ENCODE data around the gene FZR1. TPM values are rescaled to one million over a fixed set of nuclear protein-coding genes. Genes with fewer than 3 reads are reported as not detected.
"Not testable (repeated sequence)": the region's sequence is repeated elsewhere in the genome, so short reads cannot be mapped to it uniquely, and the experiment has no call there.

The FZR1 gene
- total RNA-seq, 1 donor from 2014 or later = 28.1 TPM

- DNase-seq (ENCODE audit: low spot score) = no peak
Observed at GRCh38 chr19:3528539-3529211, 22.6 kb downstream of the FZR1 start.

DNA sequence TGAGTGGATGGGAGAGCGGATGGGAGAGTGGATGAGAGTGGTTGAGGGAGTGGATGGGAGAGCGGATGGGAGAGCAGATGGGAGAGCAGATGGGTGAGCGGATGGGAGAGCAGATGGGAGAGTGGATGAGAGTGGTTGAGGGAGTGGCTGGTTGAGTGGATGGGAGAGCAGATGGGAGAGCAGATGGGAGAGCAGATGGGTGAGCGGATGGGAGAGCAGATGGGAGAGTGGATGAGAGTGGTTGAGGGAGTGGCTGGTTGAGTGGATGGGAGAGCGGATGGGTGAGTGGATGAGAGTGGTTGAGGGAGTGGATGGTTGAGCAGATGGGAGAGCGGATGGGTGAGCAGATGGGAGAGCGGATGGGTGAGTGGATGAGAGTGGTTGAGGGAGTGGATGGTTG, 23.2 kb downstream of the FZR1 start:
- DNase-seq (ENCODE audit: low spot score) = not testable (repeated sequence)

DNA sequence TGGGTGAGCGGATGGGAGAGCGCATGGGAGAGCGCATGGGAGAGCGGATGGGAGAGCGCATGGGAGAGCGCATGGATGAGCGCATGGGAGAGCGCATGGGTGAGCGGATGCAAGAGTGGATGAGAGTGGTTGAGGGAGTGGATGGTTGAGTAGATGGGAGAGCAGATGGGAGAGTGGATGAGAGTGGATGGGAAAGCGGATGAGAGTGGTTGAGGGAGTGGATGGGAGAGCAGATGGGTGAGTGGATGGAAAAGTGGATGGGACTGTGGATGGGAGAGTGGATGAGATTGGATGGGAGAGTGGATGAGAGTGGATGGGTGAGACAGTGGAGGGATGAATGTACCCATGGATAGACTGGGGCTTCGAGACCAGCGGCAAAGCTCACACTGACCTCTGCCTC, 24.3 kb downstream of the FZR1 start:
- no peak for DNase-seq (ENCODE audit: low spot score)

DNA sequence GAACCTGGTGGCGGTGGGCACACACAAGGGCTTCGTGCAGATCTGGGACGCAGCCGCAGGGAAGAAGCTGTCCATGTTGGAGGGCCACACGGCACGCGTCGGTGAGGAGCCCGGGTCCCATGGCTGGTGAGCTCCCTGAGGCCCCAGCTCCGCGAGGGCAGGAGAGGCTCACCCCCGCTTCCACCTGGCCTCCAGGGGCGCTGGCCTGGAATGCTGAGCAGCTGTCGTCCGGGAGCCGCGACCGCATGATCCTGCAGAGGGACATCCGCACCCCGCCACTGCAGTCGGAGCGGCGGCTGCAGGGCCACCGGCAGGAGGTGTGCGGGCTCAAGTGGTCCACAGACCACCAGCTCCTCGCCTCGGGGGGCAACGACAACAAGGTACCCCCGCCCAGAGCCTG, 25.6 kb downstream of the FZR1 start:
- DNase-seq (ENCODE audit: low spot score) = no peak

GRCh38 chr19:3532154-3532786, 26.2 kb downstream of the FZR1 start:
- DNase-seq (ENCODE audit: low spot score) = no peak

- no peak for DNase-seq (ENCODE audit: low spot score)
Observed at GRCh38 chr19:3533033-3533432, 26.9 kb downstream of the FZR1 start.

DNA sequence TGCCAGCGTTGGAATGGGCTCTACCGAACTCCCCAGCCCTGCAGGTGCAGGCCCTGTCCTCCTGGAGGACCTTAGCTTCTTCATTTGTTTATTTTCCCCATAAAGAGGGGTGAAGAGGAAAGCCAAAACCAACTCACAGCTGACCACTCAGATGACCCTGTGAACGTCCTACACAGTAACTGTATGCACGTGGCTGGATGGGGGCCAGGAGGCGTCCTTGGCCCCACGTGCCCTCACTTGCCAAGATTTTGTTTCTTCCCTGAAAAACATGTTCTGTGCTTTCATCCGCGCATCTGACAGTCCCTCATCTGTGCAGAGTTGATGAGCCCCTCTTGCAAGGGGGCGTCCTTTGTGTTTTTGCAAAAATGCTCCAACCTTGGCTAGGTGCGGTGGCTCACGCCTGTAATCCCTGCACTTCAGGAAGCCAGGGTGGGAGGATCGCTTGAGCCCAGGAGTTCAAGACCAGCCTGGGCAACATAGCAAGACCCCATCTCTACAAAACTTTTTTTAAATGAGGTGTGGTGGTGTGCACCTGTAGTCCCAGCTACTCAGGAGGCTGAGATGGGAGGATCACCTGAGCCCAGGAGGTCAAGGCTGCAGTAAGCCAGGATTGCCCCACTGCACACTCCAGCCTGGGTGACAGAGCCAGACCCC, 27.6 kb downstream of the FZR1 start:
- no peak for DNase-seq (ENCODE audit: low spot score)

DNA sequence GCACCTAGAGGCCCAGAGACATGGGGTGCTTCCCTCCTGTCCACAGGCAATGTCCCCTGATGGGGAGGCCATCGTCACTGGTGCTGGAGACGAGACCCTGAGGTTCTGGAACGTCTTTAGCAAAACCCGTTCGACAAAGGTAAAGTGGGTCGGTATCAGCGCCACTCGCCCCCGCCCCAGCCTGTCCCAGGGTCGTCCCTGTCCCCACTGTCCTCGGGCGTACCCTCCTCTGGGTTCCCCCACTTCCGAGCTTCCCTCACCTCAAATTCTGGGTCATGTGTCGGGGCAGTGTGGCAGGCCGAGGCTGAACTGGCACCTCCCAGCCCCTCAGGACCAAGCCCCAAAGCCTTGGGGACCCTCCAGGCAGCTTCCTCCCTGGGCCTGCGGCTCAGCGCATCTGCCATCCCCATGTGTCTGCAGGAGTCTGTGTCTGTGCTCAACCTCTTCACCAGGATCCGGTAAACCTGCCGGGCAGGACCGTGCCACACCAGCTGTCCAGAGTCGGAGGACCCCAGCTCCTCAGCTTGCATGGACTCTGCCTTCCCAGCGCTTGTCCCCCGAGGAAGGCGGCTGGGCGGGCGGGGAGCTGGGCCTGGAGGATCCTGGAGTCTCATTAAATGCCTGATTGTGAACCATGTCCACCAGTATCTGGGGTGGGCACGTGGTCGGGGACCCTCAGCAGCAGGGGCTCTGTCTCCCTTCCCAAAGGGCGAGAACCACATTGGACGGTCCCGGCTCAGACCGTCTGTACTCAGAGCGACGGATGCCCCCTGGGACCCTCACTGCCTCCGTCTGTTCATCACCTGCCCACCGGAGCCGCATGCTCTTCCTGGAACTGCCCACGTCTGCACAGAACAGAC, 28.5 kb downstream of the FZR1 start:
- no peak for DNase-seq (ENCODE audit: low spot score)

DNA sequence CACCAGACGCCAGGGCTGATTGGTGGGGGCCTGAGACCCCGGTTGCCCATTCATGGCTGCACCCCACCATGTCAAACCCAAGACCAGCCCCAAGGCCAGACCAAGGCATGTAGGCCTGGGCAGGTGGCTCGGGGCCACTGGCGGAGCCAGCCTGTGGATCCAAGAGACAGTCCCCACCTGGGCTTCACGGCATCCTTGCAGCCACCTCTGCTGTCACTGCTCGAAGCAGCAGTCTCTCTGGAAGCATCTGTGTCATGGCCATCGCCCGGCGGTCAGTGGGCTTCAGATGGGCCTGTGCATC, 29.1 kb downstream of the FZR1 start:
- DNase-seq (ENCODE audit: low spot score) = no peak

- DNase-seq (ENCODE audit: low spot score) = no peak
Observed at GRCh38 chr19:3535563-3535965, 29.5 kb downstream of the FZR1 start.

DNA sequence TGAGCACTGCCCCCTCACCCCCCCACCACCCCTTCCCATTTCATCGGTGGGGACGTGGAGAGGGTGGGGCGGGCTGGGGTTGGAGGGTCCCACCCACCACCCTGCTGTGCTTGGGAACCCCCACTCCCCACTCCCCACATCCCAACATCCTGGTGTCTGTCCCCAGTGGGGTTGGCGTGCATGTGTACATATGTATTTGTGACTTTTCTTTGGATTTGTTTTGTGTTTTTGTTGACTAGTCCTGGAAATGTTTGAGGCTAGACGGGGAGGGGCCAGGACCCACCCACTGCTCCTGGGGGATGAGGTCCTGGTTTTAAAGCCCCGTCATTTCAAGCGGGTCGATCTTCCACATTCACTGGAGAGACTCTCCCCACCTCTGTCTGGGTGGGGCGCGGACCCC, 29.9 kb downstream of the FZR1 start:
- DNase-seq (ENCODE audit: low spot score) = no peak

- no peak for DNase-seq (ENCODE audit: low spot score)
Observed at GRCh38 chr19:3536429-3537100, 30.5 kb downstream of the FZR1 start.

GRCh38 chr19:3537101-3537437, 31.0 kb downstream of the FZR1 start:
- no peak for DNase-seq (ENCODE audit: low spot score)

DNA sequence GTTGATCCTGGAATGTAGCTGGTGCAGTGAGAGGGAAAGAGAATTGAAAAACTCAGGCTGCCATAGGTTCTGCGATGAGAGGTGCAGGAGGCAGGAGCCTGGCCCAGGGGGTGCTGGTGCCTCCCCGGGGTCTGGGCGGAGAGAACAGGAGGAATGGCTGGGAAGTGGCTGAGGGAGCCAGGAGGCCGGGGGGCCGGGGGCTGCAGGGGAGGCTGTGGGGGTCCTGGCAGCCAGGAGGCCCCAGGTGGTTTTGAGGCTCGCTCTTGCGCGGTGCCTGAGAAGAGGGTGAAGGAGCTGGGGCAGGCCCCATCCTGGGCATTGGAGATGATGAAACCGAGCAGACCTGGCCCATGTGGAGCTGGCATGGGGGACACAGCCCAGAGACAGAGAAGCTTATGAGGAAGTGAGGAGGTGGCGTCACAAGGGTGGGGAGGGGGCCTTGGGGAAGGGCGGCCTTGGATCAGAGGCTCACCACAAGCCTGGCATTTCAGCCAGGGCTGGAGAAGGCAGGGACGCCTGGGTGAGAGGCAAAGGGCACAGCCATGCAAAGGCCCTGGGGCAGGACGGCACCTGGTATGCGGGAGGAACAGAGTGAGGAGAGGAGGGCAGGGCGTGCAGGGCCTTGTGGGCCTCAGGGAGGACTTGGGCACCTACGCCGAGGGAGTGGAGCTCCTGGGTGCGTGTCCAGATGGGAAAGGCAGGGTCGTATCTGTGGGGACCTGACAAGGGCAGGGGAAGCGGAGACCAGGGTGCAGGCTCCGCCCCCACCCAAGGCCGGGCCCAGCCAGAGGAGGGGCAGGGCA, 31.5 kb downstream of the FZR1 start:
- no peak for DNase-seq (ENCODE audit: low spot score)

DNA sequence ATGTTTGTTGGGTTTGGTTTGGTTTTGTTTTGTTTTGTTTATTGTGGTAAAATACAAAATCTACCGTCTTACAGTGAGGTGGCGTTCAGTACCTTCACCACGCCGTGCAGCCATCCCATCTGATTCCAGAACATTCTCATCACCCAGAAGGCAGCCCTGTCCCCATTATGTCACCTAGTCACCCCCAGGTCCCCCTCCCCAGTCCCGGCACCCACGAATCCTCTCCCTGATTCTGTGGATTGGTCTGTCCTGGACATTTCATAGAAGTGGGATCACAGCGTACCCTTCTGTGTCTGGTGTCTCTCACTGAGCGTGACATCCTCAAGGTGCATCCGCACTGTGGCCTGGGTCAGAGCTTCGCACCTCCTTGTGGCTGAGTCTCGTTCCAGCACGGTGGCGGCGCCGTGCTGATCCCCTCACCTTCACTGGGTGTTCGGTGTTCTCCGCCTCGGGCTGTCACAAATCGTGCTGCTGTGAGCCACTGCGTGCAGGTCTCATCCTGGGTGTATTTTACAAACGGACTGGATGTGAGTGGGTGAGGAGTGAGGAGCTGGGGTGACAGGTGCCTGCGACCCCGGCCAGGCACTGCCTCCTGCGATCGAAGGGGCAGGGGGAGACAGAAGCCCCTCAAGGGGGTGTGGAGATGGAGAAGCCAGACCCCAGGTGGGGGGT, 32.3 kb downstream of the FZR1 start:
- no peak for DNase-seq (ENCODE audit: low spot score)

DNA sequence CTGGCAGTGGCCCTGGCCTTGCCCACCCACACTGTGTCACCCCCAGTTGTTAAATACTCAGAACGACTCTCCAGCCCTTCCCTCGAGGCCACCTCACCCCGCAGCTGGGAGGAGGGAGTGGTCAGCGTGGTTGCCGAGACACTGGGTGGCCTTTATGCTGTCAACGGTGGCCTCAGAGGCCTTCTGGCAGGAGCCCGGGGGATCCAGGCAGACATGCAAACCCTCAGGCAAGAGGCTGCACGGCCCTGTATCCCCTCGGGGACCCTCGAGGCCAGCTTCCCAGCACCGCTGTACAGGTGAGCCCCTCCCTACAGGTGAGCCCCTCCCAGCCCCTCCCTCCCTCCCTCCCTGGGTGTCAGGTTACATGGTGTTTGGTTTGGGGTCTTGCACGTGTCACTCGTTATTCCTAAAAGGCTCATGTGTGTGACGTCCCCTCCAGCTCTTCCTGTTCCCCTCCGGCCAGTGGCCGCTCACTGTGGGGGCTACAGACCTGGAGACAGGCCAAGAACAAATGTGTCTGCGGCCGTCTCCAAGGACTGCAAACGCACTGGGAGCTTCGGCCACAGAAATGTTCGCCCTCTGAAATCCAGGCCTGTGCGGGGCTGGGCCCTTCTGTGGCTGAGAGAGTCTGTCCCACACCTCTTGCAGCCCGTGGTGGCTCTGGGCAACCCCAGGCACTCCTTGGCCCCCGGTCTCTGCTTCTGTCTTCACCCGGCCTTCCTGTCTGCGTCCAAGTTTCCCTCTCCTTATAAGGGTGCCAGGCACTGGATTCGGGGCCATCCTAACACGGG, 33.0 kb downstream of the FZR1 start, which contains the start of gene TEKTIP1:
Gene TEKTIP1, plus strand, starts transcription at position 210 of the 791 bp plus-strand sequence. Its CDS starts 4 bp downstream, at position 214.
- no peak for DNase-seq (ENCODE audit: low spot score)

DNA sequence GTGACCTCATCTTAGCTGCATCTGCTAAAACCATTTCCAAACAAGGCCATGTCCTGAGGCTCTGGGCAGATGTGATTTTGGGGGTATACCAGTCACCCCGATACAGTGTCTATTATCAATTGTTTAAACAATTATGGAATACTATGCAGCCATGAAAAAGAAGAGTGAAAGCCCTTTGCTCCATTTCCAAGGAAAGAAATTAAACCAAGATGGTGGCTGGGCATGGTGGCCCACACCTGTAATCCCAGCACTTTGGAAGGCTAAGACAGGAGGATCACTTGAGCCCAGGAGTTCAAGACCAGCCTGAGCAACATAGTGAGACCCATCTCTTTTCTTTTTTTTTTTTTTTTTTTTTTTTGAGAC, 33.6 kb downstream of the FZR1 start:
- DNase-seq (ENCODE audit: low spot score) = no peak

GRCh38 chr19:3543150-3544057, 37.3 kb downstream of the FZR1 start:
- no peak for DNase-seq (ENCODE audit: low spot score)
